GM19099 (cell line): Measurements from ENCODE around the gene NFXL1.
A peak's percentile ranks its signal among the peaks of the same experiment; 100 is the strongest.

Experiments used
- POLR2A ChIP-seq: IDR thresholded peaks from 3 replicates; pipeline ENCODE4 v1.6.1; 2011; ENCODE audit warnings: low read depth; ENCODE audit not compliant: insufficient read length; ENCODE audit errors: extremely low read depth

Gene NFXL1

DNA sequence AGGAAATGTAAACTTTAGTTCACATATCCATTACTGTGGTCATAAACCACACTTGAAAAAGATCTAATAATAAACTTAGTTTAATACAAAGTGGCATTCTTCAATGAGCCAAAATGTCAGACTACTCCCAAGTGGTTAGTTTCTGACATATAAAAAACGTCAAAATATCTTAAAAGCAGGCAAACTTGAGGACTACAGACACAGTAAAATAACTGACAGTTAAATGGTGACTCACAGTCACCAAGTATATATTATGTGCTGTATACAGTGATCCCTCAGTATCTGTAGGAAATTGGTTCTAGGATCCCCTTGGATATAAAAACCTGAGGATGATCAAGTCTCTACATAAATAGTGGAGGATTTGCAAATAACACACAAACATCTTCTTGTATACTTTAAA, 64.9 kb downstream of the NFXL1 start:
- TF ChIP-seq POLR2A, result no peak

DNA sequence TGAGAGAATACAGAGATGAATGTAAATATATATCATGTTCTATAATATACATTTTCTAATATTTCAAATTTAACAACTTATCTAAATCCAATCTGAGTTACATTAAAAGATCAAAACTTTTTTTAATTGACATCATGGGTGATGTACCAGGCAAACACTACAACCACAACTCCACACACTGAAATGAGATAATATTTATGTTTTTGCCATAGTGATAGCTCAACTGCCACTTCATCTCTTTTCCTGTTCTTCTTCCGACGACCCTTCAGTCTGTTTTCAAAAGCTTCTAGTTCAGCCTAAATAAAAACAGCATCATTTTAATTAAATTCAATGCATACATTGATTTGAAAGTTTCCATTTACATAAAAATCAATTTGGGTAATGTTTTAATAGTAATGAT, 66.3 kb downstream of the NFXL1 start:
- no peak for TF ChIP-seq POLR2A

DNA sequence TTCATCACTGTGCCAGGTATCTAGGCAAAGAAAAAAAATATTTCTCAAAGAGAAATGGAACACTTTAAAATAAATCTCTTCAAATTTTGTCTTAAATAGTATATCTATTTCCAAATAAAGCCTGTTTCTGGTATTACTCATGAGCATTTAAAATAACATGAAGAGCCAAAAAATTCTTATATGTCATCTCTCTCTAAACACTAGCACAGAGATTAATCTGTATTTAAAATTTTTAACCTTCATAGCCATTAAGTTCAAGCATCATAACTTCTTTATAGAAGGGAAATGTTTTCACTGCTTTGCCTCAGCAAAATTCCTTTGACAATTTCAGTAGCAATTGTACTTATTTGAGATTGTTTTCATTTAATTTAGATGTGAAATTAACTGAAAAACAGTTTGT, 71.4 kb downstream of the NFXL1 start:
- no peak for TF ChIP-seq POLR2A

DNA sequence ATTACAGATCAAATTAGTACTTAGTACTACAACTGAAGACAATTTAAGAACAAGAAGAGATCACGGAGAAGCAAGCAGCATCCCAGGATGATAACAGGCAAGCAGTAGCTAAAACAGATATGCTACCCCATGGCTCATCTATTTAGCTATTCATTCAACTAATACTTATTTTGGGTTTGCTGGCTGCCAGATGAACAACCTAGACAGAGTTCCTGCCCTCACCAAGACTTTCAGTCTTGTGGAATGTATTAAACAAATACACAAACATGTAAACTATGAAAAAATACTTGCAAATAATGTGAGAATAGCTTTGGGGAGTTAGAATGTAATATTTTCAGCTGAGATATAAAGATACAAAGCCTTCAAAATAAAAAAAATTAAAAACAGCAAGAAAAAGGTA, 74.1 kb downstream of the NFXL1 start:
- TF ChIP-seq POLR2A, result no peak

GRCh38 chr4:47839259-47839658, 75.1 kb downstream of the NFXL1 start:
- TF ChIP-seq POLR2A, result no peak

DNA sequence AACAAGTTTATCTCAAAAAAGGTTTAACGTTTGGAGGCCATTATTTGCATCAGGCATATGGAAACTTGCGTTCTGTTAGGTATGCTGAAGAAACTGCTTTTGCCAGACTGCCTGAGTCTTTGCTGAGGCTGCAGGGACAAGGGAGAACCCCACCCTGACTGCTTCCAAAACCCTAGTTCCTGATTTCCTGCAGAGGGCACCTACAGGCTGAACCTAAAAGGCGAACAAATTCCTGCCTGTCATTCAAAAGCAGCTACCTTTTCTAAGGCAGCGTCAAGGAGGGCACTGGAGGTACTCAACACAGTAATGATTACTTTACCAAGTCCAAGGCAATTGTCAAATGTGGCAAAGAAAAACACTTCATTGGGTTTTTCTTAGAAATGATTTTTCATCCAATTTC, 75.9 kb downstream of the NFXL1 start:
- TF ChIP-seq POLR2A, result no peak

- no peak for TF ChIP-seq POLR2A
These were observed 76.5 kb downstream of the NFXL1 start, which contains the start of gene CORIN for GRCh38 chr4:47837908-47838294. TSS of gene CORIN (minus strand) at chr4:47838067. CDS start at chr4:47837949, 118 bp downstream.

GRCh38 chr4:47837094-47837907, 77.1 kb downstream of the NFXL1 start:
- peak; percentile 10 for TF ChIP-seq POLR2A

DNA sequence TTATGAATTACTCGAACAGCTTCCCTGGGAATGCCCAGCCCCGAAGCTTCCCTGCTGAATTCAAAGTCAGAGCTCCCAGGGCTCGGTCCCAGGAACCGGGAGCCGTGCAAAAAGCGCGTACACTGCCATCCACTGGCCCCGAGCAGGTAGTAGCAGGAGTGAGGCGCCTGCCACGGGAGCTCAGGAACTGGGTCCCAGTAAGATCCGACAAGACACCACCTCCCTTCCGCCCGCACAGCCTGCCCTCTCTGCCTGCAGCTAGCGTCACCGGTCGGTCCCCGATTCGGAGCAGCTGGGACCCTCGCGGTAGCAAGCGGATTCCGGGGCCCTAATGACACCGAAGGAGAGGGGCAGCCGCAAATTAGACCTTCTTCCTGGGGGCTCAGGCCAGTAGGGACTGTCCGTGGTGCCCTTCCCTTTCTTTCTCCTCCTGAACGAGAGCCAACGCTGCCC, 77.7 kb downstream of the NFXL1 start:
- no peak for TF ChIP-seq POLR2A

DNA sequence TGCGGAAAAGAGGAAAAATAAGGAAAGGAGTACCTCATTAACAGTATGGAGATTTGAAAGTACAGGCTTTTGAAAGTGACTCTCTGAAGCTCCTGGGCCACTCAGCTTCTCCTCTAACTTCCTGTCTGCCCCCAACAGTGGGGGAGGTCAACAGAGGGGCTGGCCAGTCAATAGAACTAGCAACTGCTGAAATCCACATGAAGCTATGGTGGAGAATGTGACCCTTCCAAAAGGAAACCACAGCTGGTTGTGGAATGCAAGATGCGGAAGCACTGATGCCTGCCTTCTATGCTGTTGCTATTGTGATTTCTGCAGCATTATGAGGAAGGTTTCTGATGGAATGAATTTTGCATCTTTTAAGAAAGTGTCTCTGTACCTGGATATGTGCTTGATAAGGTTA, 78.9 kb downstream of the NFXL1 start:
- TF ChIP-seq POLR2A, result no peak

GRCh38 chr4:47831026-47831679, 83.2 kb downstream of the NFXL1 start:
- no peak for TF ChIP-seq POLR2A

DNA sequence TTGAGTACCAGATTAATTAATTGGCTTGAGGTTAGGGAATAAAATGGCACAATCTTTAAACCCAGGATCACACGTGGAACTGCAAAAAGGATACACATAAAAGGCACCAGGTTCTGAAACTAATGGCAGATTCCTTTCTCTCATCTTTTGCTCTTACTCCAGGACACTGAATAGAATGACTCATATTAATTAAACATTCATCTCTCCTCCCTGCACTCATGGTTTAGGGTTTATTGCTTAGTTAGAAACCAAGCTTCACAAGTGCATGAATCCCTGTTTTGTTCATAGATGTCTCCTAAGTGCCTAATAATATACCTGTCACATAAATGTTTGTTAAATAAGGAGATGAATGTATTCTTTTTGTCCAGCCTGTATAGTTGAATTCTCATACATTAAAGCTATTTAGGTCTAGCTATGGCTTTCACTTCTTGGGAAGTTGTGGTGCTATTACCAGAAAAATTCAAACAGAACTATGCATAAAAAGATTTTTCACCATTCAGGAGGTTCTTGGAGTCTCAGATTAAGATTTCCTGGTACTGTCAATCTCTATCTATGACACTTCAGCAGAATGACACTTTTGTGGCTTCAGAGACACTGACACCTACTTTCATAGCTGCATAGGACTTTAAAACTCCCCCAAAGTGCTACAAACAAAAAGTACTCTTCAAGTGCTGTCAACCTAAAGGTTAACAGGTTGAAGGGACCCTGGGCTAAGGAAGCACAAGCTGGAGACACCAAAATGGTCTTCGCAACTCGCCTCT, 83.9 kb downstream of the NFXL1 start:
- no peak for TF ChIP-seq POLR2A

DNA sequence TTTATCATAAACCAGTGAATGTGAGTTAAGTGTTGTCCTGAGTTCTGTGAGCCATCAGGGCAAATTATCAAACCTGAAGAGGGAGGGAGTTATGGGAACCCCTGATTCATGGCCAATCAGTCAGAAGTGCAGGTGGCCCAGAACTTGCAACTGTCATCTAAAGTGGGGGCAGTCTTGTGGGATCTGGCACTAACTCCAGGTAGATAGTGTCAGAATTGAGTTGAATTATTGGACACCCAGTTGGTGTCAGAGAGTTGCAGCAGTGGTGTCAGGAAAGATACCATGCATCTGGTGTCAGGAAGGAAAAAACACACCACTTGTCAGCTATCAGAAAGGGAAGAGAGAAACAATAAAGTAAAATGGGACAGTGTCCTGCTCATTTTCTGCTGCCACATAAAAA, 84.9 kb downstream of the NFXL1 start:
- TF ChIP-seq POLR2A, result no peak

DNA sequence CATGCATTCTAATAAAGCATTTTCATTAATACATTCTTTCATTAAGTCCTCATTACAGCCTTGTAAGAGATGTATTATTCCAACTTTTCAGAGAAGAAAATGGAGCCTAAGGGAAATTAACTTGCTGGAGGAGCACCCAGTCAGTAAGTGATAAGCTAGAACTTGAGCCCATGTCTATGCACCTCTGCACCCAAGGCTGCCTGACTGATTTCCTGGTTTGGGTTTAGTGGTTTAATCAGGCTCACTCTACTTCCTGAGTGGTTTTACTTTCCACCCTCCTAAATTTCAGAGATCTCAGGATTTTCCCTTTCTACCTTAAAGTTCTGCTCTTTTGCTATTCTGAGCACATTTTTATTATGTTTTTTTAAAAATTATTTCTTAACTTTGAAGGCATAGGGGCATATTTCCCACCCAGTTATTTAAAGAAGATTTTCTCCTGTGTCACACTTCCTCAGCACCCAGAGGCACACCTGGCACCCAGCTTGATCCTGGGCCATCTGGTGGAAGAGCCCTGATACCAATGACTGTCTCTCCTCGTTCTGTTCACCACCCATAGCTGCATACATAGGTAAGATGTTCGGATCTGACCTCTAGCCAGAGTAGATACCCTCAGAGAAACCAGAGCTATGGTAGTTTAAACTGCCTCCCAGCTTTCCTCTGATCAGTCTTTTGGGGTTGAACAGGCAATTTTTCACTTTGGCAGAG, 86.9 kb downstream of the NFXL1 start:
- no peak for TF ChIP-seq POLR2A

- no peak for TF ChIP-seq POLR2A
These were observed 89.5 kb downstream of the NFXL1 start for GRCh38 chr4:47824840-47825239.
